Measurements from ENCODE around the gene UXS1.

- TF ChIP-seq, protein P1, sequence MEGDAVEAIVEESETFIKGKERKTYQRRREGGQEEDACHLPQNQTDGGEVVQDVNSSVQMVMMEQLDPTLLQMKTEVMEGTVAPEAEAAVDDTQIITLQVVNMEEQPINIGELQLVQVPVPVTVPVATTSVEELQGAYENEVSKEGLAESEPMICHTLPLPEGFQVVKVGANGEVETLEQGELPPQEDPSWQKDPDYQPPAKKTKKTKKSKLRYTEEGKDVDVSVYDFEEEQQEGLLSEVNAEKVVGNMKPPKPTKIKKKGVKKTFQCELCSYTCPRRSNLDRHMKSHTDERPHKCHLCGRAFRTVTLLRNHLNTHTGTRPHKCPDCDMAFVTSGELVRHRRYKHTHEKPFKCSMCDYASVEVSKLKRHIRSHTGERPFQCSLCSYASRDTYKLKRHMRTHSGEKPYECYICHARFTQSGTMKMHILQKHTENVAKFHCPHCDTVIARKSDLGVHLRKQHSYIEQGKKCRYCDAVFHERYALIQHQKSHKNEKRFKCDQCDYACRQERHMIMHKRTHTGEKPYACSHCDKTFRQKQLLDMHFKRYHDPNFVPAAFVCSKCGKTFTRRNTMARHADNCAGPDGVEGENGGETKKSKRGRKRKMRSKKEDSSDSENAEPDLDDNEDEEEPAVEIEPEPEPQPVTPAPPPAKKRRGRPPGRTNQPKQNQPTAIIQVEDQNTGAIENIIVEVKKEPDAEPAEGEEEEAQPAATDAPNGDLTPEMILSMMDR (IDR thresholded peaks at IDR 0.05; ENCODE audit: low read length): no peak
- no peak for TF ChIP-seq EZH2 (IDR thresholded peaks at IDR 0.05; ENCODE audit: borderline replicate concordance, low read length)
These were observed 34.0 kb downstream of the UXS1 start for GRCh38 chr2:106159866-106160785.

All from OCI-LY1 (cell line).